AG10803 (cell line): ENCODE measurements around the gene AREG.

Source experiments
- DNase-seq: peaks from one replicate; pipeline ENCODE4 v3.0.0; 2010; ENCODE audit warnings: low read depth
- H3K4me3 ChIP-seq: 2 replicates; pipeline ENCODE4 v1.5.1; 2011; ENCODE audit warnings: mild to moderate bottlenecking, low read length, control low read depth
- TF ChIP-seq, protein P1 (sequence below): conservative IDR thresholded peaks from 2 replicates; pipeline ENCODE4 v1.5.1; 2011; ENCODE audit warnings: mild to moderate bottlenecking, low read length, control low read depth, inconsistent platforms

The AREG gene

DNA sequence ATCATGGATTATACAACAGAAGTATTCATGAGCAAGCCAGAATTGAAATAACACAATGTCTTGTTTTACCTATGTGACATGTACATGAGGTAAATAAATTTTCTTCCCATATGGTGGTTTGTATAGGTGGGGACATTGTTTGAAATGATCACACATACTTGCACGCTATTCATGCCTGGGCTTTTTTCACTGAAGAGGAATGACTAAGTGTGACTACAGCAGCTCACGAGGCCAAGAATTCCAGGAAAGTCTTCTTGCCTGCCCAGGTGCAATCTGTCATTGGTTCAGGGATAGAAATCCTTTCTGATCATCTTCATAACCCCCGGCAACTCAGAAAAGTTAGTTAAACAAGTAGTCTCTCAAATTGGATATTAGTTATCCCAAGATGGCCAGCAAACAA is 36.3 kb upstream of the AREG start:
- no peak for DNase-seq
- TF ChIP-seq, protein P1, sequence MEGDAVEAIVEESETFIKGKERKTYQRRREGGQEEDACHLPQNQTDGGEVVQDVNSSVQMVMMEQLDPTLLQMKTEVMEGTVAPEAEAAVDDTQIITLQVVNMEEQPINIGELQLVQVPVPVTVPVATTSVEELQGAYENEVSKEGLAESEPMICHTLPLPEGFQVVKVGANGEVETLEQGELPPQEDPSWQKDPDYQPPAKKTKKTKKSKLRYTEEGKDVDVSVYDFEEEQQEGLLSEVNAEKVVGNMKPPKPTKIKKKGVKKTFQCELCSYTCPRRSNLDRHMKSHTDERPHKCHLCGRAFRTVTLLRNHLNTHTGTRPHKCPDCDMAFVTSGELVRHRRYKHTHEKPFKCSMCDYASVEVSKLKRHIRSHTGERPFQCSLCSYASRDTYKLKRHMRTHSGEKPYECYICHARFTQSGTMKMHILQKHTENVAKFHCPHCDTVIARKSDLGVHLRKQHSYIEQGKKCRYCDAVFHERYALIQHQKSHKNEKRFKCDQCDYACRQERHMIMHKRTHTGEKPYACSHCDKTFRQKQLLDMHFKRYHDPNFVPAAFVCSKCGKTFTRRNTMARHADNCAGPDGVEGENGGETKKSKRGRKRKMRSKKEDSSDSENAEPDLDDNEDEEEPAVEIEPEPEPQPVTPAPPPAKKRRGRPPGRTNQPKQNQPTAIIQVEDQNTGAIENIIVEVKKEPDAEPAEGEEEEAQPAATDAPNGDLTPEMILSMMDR, result no peak
- H3K4me3 ChIP-seq, result no peak overlapping the region

- TF ChIP-seq, protein P1, result no peak
- H3K4me3 ChIP-seq, result no peak overlapping the region
- DNase-seq, result peak; percentile 36
These were observed 34.7 kb upstream of the AREG start for GRCh38 chr4:74410272-74410671.

DNA sequence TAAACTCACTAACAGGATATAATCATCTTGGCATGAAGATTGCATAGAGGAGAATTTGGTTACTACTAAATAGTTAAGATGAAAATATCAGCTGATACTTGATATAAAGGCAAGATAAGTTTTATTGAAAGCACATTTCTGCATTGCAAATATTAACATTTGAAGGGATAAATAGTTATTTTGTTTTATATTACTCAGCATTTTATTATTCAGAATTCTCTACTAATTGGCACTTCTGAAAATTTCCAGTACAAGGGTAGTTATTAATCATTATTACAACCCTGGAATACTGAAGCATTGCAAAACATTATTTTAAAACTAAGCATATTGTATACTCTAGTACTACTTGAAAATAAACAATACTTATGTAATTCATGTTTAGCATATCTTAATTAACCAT is 32.7 kb upstream of the AREG start:
- no peak for DNase-seq
- no peak overlapping the region for H3K4me3 ChIP-seq
- TF ChIP-seq, protein P1, result no peak

GRCh38 chr4:74413265-74413664 is 31.7 kb upstream of the AREG start:
- TF ChIP-seq, protein P1, result no peak
- no peak for DNase-seq
- no peak overlapping the region for H3K4me3 ChIP-seq

DNA sequence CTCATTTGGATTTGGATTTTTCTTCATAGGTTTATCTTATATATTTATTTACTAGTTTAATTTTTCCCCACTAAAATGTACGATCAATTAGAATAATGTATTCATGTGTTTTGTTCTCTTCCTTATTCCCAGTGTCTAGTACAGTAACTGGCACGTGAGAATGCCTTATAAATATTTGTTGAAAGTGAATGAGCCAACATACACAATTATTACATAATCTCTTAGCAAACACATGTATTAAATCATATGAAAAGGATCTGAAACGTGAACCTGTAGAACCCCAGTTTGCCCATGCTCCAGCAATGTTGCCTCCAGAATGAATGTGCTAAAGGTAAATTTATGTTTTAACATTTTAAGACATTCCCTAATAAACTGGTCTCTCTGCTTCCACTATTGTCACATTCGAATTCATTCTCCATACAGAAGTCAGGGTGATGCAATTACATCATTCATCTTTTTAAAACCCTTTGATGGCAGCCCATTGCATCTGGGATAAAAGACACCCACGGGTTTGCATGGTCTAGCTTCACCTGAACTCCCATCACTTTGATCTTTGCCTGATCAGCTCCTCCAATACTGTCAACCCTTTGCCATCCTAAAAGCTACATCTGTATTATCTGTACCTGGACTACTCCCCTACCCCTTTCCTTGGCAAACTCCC is 30.7 kb upstream of the AREG start:
- DNase-seq, result no peak
- no peak overlapping the region for H3K4me3 ChIP-seq
- TF ChIP-seq, protein P1, result no peak

- H3K4me3 ChIP-seq, result no peak overlapping the region
- no peak for DNase-seq
- TF ChIP-seq, protein P1, result no peak
These were observed 29.2 kb upstream of the AREG start for GRCh38 chr4:74415602-74416300.

DNA sequence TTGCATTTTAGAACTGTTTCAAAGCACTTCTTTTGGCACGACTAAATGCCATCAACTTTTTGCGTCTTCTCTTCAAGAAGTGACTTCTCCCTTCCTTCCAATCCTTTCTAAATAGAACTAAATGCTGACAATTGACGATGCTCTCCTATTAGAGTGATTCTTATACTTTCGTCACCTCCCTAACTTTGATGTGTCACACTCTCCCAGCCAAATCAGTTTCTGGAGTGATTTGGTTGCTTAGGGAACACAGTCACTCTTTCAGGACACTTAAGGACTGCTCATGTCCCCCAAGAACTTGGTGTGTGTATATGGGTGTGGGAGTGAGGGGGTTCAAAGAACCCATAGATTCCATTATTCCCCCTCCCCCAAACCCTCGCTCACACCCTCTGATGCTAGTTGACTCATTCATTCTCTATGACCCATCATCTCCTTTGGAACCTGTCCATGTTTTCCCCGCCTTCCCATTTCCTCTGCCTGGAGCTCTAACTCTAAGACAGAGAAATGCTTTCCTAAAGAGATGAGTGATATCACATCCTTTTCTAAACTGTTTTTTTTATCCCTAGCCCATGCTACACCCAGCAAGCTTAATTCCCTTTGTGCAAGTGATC is 26.8 kb upstream of the AREG start:
- TF ChIP-seq, protein P1, result no peak
- H3K4me3 ChIP-seq, result no peak overlapping the region
- peak; percentile 58 for DNase-seq
